Dermis blood vessel endothelial cell (primary cell): ENCODE results near the gene SLC7A8. TPM values are rescaled to one million over a fixed set of nuclear protein-coding genes. Genes with fewer than 3 reads are reported as not detected.
A peak's percentile ranks its signal among the peaks of the same experiment; 100 is the strongest.
"Not testable (repeated sequence)": the region's sequence is repeated elsewhere in the genome, so short reads cannot be mapped to it uniquely, and the experiment has no call there.

Experiments
- DNase-seq: peaks from one replicate; pipeline ENCODE4 v3.0.0; 2010
- total RNA-seq: library from RNA; depleted of rRNA; stranded (reverse); fragments of >200 nt; gene quantifications from 2 replicates; pipeline ENCODE4 v1.2.3, GENCODE V29; 2014

Gene SLC7A8
- total RNA-seq, 1 donor from 2014 or later, result not detected

DNA sequence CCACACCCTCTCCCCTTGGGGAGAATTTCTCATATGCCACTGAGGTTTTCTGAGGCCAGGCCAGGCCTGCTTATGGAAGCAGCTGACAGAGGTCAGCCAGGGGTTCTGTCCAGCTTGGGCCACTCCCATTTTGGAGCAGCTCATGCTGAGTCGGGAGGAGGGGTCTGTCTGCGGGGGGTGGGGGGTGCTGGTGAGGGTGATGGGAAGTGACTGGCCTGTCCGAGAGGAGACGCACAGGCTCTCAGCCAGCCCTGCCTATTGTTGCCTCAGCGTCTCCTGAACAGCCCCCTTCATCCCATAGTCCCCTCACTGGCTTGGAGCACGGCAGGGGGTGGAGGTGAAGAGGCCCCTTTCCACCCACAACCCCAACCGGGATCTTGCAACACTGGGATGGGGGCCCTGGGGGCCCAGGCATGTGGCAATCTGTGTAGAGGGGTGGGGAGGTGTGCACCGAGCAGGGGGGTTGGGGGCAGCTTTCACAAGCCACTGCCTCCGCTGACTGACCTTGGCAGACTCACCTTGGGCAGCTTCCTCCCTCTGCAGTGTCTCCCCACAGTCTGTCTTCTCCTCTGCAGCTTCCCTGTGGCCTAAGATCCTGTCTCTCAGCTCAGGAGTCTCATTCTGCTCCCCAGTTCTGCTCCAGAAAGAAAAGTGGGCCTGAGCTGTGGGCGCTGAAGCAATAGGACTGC is 69.9 kb downstream of the SLC7A8 start:
- DNase-seq, result no peak

- no peak for DNase-seq
These were observed 70.9 kb downstream of the SLC7A8 start for GRCh38 chr14:23112359-23113178.

DNA sequence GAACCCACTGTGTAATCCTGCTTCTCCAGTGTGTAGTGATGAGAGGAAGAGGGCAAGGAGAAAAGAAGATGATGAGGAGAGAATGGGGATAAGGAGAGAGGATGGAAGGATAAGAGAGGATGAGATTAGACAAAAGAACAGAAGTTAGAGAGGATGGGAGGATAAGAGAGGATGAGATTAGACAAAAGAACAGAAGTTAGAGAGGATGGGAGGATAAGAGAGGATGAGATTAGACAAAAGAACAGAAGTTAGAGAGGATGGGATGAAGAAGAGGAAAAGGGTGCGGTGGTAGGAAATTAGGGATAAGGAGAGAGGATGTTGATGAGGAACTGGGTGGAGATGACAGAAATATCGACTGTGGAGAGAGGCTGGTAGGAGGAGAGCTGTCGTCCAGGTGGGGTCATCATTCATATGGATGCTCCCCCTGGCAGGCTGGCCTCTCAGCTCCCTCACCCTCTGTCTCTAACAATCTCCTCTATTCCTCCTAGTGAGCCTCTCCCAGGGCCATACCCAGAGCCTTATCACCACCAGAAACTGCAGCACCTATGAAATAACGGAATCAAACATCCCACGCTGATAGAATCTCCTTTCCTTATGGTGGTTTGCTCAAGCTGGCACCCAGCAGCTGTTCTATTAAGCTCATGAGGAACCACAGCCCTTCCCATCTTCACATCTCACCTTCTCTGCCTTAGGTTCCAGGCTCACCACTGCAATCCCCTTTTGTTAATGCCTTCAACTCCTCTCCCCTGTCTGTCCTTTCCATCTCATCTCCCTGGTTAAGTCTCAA is 72.7 kb downstream of the SLC7A8 start:
- DNase-seq, result no peak

DNA sequence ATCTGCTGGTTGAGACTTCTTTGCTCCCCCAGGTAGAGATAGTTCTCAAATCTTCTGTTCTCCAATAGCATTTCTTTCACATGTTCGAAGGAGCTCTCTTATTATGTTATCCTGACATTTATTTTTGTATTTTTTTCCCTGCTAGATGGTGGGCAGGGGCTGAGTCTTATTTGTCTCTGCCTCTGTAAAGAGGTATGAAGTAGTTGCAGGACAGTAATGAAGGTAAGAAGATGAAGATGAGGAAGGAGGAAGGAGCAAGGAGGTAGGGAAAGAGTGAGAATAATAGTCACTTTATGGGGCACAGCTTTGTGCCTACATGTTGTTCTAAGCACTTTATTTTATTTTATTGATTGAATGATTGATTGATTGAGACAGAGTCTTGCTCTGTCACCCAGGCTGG is 73.7 kb downstream of the SLC7A8 start:
- DNase-seq, result no peak

- not testable (repeated sequence) for DNase-seq
These were observed 75.3 kb downstream of the SLC7A8 start for GRCh38 chr14:23108169-23108568.

- not testable (repeated sequence) for DNase-seq
These were observed 75.8 kb downstream of the SLC7A8 start for GRCh38 chr14:23107620-23108019.

GRCh38 chr14:23106747-23107045 is 76.8 kb downstream of the SLC7A8 start:
- DNase-seq, result no peak

DNA sequence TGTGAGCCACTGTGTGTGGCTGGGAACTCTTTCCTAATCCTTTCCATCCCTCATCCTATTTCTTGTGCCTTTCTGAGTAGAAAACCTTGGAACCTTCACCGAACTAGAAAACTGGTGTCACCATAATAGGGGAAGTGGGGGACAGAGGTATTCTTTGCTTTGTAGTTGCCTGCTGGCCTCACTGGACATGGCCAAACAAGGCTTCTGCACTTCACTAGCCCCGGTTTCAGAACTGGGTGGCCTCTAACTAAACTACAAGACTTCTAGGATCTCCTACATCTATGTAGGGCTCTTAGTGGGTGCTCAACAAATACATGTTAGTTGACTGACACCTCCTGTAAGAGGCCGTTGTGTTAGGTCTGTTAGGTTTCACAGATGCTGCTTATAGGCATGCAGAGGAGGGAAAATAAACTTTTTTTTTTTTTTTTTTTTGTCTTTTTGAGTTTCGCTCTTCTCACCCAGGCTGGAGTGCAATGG is 78.1 kb downstream of the SLC7A8 start:
- DNase-seq, result no peak

- DNase-seq, result no peak
These were observed 78.7 kb downstream of the SLC7A8 start, which contains the start of gene CIROP for GRCh38 chr14:23104591-23105347. Gene CIROP (minus strand): TSS chr14:23104989. CDS start chr14:23104920, 69 bp downstream.

DNA sequence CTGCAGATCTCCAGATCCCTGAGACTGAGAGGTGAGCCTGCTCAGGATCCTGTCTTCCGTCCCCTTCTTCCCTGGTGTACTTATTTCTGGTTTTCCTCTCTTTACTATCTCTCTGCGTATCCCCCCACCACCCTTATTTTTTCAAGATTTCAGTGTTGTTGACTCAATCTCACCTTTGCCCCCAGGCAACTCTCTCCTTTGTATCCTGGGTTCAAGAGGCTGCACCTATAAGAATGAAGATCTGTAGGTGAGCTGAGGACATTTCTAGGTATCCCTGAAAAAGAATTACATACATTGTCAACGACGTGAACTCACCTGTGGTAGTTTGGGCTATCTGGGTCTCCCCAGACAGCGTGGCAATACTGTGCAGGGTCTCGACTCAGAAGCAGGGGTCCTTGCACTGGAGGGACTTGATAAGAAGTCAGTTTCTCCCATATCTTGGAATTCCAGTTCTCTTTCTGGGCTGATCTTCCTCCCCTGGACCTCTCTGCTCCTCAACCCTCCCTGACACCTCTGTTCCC is 79.3 kb downstream of the SLC7A8 start:
- DNase-seq, result no peak

DNA sequence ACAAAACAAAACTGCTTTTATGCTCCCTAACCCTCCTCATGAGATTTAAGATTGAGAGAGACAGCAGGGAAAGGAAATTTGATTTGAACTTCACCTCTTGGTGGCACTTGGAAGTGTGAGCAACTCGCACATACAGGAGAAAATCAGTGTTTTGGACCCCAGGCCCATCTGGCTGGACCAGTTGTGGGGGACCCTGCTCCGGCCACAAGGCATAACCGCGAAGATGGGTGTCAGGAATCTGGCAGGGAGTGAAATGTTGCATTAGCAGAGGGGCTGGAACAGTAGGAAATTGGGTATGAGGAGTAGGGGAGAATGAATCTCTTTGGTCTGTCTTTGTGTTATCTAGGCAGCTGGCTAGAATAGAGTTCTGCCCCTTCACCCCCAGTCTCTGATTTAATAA is 79.9 kb downstream of the SLC7A8 start:
- DNase-seq, result no peak

- DNase-seq, result no peak
These were observed 80.7 kb downstream of the SLC7A8 start for GRCh38 chr14:23102801-23103200.

GRCh38 chr14:23101986-23102625 is 81.4 kb downstream of the SLC7A8 start:
- no peak for DNase-seq

GRCh38 chr14:23101213-23101970 is 82.1 kb downstream of the SLC7A8 start:
- DNase-seq, result no peak

GRCh38 chr14:23099212-23099861 is 84.1 kb downstream of the SLC7A8 start:
- DNase-seq, result no peak

GRCh38 chr14:23097786-23098185 is 85.7 kb downstream of the SLC7A8 start:
- DNase-seq, result no peak

- peak; percentile 100 for DNase-seq
These were observed 88.0 kb downstream of the SLC7A8 start, which contains the start of gene C14orf119 for GRCh38 chr14:23095196-23096108. Gene C14orf119 (plus strand): TSS chr14:23095505. CDS start chr14:23097659, 2,154 bp downstream.

- peak; percentile 92 for DNase-seq
These were observed 88.7 kb downstream of the SLC7A8 start, which contains the start of gene ACIN1 for GRCh38 chr14:23094666-23095195. Gene ACIN1 (minus strand): TSS chr14:23095136. CDS start chr14:23095112, 24 bp downstream.
